Endothelial cell of umbilical vein (primary cell): Measurements from ENCODE around the gene CKLF. TPM values are rescaled to one million over a fixed set of nuclear protein-coding genes. Genes with fewer than 3 reads are reported as not detected.

ENCODE experiments used
- BruUV-seq: library from RNA; stranded (reverse); fragments of 400-500 nt; replicated peaks from 2 replicates; lab custom pipeline; 2021; lab: Mats Ljungman, UMichigan
- CTCF ChIA-PET: fragments of 300-600, 350-600 bp; sonication (Branson Sonifier 250); formaldehyde crosslinking; loops from one replicate; lab custom pipeline; 2021; ENCODE audit warnings: antibody characterized with exemption, inconsistent platforms; lab: Charles Lee
- POLR2A ChIA-PET: fragments of 300-600, 350-600 bp; sonication (Branson Sonifier 250); formaldehyde crosslinking; loops from one replicate; lab custom pipeline; 2021; ENCODE audit warnings: antibody characterized with exemption, inconsistent platforms; lab: Charles Lee
- DNase-seq: peaks from one replicate; pipeline ENCODE4 v3.0.0-alpha.2; 2011; ENCODE audit warnings: low read depth, low spot score
- FAIRE-seq: peaks from 2 replicates; lab custom pipeline; 2011; peaks lifted over from hg19 to GRCh38; lab: Jason Lieb, UNC
- H2AFZ ChIP-seq: 2 replicates; pipeline ENCODE4 v1.6.0; 2012; ENCODE audit warnings: low read depth, low read length, control low read depth, inconsistent platforms
- H3K27ac ChIP-seq: 2 replicates; pipeline ENCODE4 v1.5.1; 2011; ENCODE audit warnings: low read depth, mild to moderate bottlenecking, control low read depth, low read length, moderate library complexity; ENCODE audit not compliant: insufficient read depth
- H3K27me3 ChIP-seq, 2 experiments: 2 replicates each; pipeline versions ENCODE4 v1.6.0 to v1.6.1; 2011; ENCODE audit warnings: low read length in 2 of 2, mixed read lengths in 1 of 2; ENCODE audit not compliant: control insufficient read depth in 2 of 2, insufficient read depth in 2 of 2
- H3K36me3 ChIP-seq, 2 experiments: 2 replicates in 1 of 2; 3 replicates in 1 of 2; pipeline ENCODE4 v1.5.1; 2011; ENCODE audit warnings: low read length in 2 of 2, mild to moderate bottlenecking in 1 of 2, moderate library complexity in 1 of 2; ENCODE audit not compliant: control insufficient read depth in 2 of 2, insufficient read depth in 2 of 2; ENCODE audit errors: extremely low read depth in 1 of 2
- H3K4me1 ChIP-seq: 3 replicates; pipeline ENCODE4 v1.5.1; 2011; ENCODE audit warnings: mild to moderate bottlenecking, low read length; ENCODE audit not compliant: control insufficient read depth, insufficient read depth; ENCODE audit errors: extremely low read depth
- H3K4me2 ChIP-seq: 2 replicates; pipeline ENCODE4 v1.6.1; 2011; ENCODE audit warnings: low read length, control low read depth, mixed read lengths; ENCODE audit not compliant: insufficient read depth
- H3K4me3 ChIP-seq, 3 experiments: fragments of 200-600 bp in 1 of 3; sonication (generic), shearing (Covaris generic) in 1 of 3; replicated peaks in 1 of 3; 2 replicates each; pipeline ENCODE4 v1.5.1; 2011 to 2016; ENCODE audit warnings: control low read depth in 3 of 3, low read length in 3 of 3, mild to moderate bottlenecking in 2 of 3, inconsistent platforms in 1 of 3, low read depth in 1 of 3, moderate library complexity in 1 of 3; ENCODE audit not compliant: insufficient read depth in 1 of 3
- H3K79me2 ChIP-seq: 2 replicates; pipeline ENCODE4 v1.6.0; 2012; ENCODE audit warnings: low read length, inconsistent platforms; ENCODE audit not compliant: control insufficient read depth, insufficient read depth
- H3K9ac ChIP-seq: replicated peaks from 2 replicates; pipeline ENCODE3; 2011; ENCODE audit warnings: low read length, control low read depth; ENCODE audit not compliant: insufficient read depth; ENCODE audit errors: extremely low read depth
- H3K9me1 ChIP-seq: replicated peaks from 3 replicates; pipeline ENCODE4 v1.6.0; 2011; ENCODE audit warnings: mild to moderate bottlenecking, low read length; ENCODE audit not compliant: control insufficient read depth, insufficient read depth; ENCODE audit errors: extremely low read depth
- H3K9me3 ChIP-seq: replicated peaks from 2 replicates; pipeline ENCODE4 v1.5.1; 2012; ENCODE audit warnings: low read length, inconsistent platforms; ENCODE audit not compliant: control insufficient read depth, insufficient read depth
- H4K20me1 ChIP-seq: replicated peaks from 2 replicates; pipeline ENCODE3; 2011; ENCODE audit warnings: mild to moderate bottlenecking, low read length; ENCODE audit not compliant: control insufficient read depth, insufficient read depth; ENCODE audit errors: extremely low read depth
- CTCF ChIP-seq, 2 donors: IDR thresholded peaks; 1 replicate in 1 of 2; 2 replicates in 1 of 2; pipeline ENCODE4 v1.5.1; 2011; ENCODE audit warnings: low read length in 2 of 2, mild to moderate bottlenecking in 2 of 2, moderate library complexity in 2 of 2, control low read depth in 1 of 2, inconsistent platforms in 1 of 2, low read depth in 1 of 2; ENCODE audit not compliant: insufficient read depth in 1 of 2; ENCODE audit errors: extremely low read depth in 1 of 2
- EZH2 ChIP-seq: IDR thresholded peaks from 2 replicates; pipeline ENCODE4 v1.6.1; 2012; ENCODE audit warnings: borderline replicate concordance, low read depth, mild to moderate bottlenecking, moderate library complexity, low read length, inconsistent platforms; ENCODE audit not compliant: severe bottlenecking
- FOS ChIP-seq: IDR thresholded peaks from 2 replicates; pipeline ENCODE4 v1.6.1; 2011; ENCODE audit warnings: mild to moderate bottlenecking, low read length, moderate library complexity, borderline replicate concordance; ENCODE audit not compliant: insufficient read depth
- GATA2 ChIP-seq: IDR thresholded peaks from 2 replicates; pipeline ENCODE4 v1.7.0; 2011; ENCODE audit warnings: low read depth, mild to moderate bottlenecking, moderate library complexity, mixed read lengths, low read length; ENCODE audit not compliant: insufficient read length, insufficient read depth
- JUN ChIP-seq: IDR thresholded peaks from 2 replicates; pipeline ENCODE4 v1.6.1; 2011; ENCODE audit warnings: borderline replicate concordance, low read depth; ENCODE audit not compliant: insufficient read length, insufficient read depth
- MAX ChIP-seq: IDR thresholded peaks from 2 replicates; pipeline ENCODE4 v1.6.1; 2011; ENCODE audit not compliant: insufficient read depth, insufficient read length
- MYC ChIP-seq: IDR thresholded peaks from one replicate; pipeline ENCODE4 v1.6.1; 2011; ENCODE audit warnings: mild to moderate bottlenecking, low read depth, low read length
- POLR2A ChIP-seq: IDR thresholded peaks from 2 replicates; pipeline ENCODE4 v1.6.1; 2012; ENCODE audit warnings: low read depth, mild to moderate bottlenecking, control low read depth, low read length
- POLR2AphosphoS5 ChIP-seq: IDR thresholded peaks from 2 replicates; pipeline ENCODE4 v1.6.1; 2012; ENCODE audit warnings: low read depth, mild to moderate bottlenecking, control low read depth, low read length, moderate library complexity; ENCODE audit not compliant: insufficient read depth
- dilution Hi-C: fragments of 300-500 bp; cut with MboI; formaldehyde crosslinking; loops from one replicate; pipeline ENCODE4 v1.15.0; 2019; ENCODE audit warnings: low sequenced_read_pairs; ENCODE audit not compliant: extremely low pct_ligation_motif_present
- intact Hi-C: fragments of 100-400 bp; cut with micrococcal nuclease; formaldehyde crosslinking; loops from one replicate; pipeline ENCODE4 v1.10.0; 2022
- polyA plus RNA-seq, 4 experiments: library from polyadenylated mRNA; depleted of rRNA in 3 of 4; stranded (reverse) in 3 of 4; unstranded in 1 of 4; fragments of >200 nt; gene quantifications; 2 replicates each; pipeline versions ENCODE4 v1.2.1 to v1.2.3, GENCODE V29; 2011 to 2012; ENCODE audit warnings: missing spikeins in 1 of 4
- total RNA-seq: library from RNA; stranded (reverse); gene quantifications from 2 replicates; pipeline ENCODE4 v1.2.3, GENCODE V29; 2021

The CKLF gene
- total and polyA plus RNA-seq, 2 donors (not counting 3 experiments of a cell fraction or from before 2014, with no cell fraction given) = 80.0 to 209 TPM

- no peak overlapping the region for H3K27ac ChIP-seq
- peaks cover 50% of the 10 kb centered on the region for H3K4me1 ChIP-seq
- no peak overlapping the region for H3K4me3 ChIP-seq
- DNase-seq (no peak), FAIRE-seq (no peak)
- no peak overlapping the region for H3K4me2 ChIP-seq
- CTCF ChIA-PET = interaction anchor here (1.3 to 2.1 kb wide), 4 partner anchors 9 to 84 kb away, joined by 4 to 8 read pairs (median 6); no protein-coding TSS in a partner anchor
- H3K9me1 ChIP-seq = no peaks in the 10 kb centered on the region
- TF ChIP-seq GATA2 (no peak), JUN (no peak), MYC (no peak), POLR2AphosphoS5 (no peak), FOS (no peak), EZH2 (no peak), CTCF (IDR thresholded peaks at IDR 0.05; ENCODE audit: extremely low read depth in 1 of 2, insufficient read depth in 1 of 2, low read depth in 1 of 2, low read length in 2 of 2) (no peak), POLR2A (no peak), MAX (no peak)
- H3K9me3 ChIP-seq = no peaks in the 10 kb centered on the region
- H2AFZ ChIP-seq = no peak overlapping the region
- POLR2A ChIA-PET = no interaction called here
- H3K79me2 ChIP-seq = no peaks in the 10 kb centered on the region
- H3K36me3 ChIP-seq = peaks cover 0 to 9% of the 10 kb centered on the region in 2 experiments
- H4K20me1 ChIP-seq = no peaks in the 10 kb centered on the region
- no TSS peak for BruUV-seq
- H3K27me3 ChIP-seq = no peaks in the 10 kb centered on the region
- intact Hi-C loops (loop anchor here (1.0 kb wide), 1 partner anchor 28 kb away; the partner anchor contains the start of gene CKLF), dilution Hi-C loops (no loop called here)
- H3K9ac ChIP-seq = no peak overlapping the region
Observed at GRCh38 chr16:66524601-66525164, 27.7 kb upstream of the CKLF start.
